Pancreas (tissue), 10 donors: ENCODE measurements around the gene STK11. TPM values are rescaled to one million over a fixed set of nuclear protein-coding genes. Genes with fewer than 3 reads are reported as not detected.

ENCODE experiments used
- ATAC-seq, 4 donors: fragments of 200-7000 bp; cut with Tn5 transposase; one replicate each; pipeline versions ENCODE4 v1.8.0 to v1.9.1; 2020; ENCODE audit warnings: mild to moderate bottlenecking in 4 of 4, moderate library complexity in 4 of 4
- DNase-seq, 6 donors: peaks; one replicate each; pipeline ENCODE4 v3.0.0-alpha.2; 2020
- FAIRE-seq: peaks from 2 replicates; lab custom pipeline; 2012; peaks lifted over from hg19 to GRCh38; lab: Jason Lieb, UNC
- H3K27ac ChIP-seq, 4 donors: fragments of 200-600 bp; sonication (generic); 1 replicate in 3 of 4; 2 replicates in 1 of 4; pipeline versions ENCODE4 v1.5.0 to v1.8.0; 2020
- H3K27me3 ChIP-seq, 4 donors: fragments of 200-600 bp; one replicate each; pipeline ENCODE4 v1.8.0; 2021
- H3K36me3 ChIP-seq, 3 donors: fragments of 200-600 bp; sonication (generic) in 1 of 3; one replicate each; pipeline versions ENCODE4 v1.5.0 to v1.8.0; 2020 to 2021
- H3K4me1 ChIP-seq, 3 donors: fragments of 200-600 bp; one replicate each; pipeline ENCODE4 v1.8.0; 2021
- H3K4me3 ChIP-seq, 4 donors: fragments of 200-600 bp; sonication (generic) in 2 of 4; one replicate each; pipeline versions ENCODE4 v1.5.0 to v1.8.0; 2020 to 2021
- H3K9me3 ChIP-seq, 4 donors: fragments of 200-600 bp; one replicate each; pipeline ENCODE4 v1.8.0; 2021
- WGBS, 2 donors: extraction: QIAGEN DNeasy Blood & Tissue Kit; methylation state at CpG; one replicate each; pipeline ENCODE4 v1.1.7; 2013; 5-methylcytosine and 5-hydroxymethylcytosine counted together
- intact Hi-C, 3 donors: fragments of 100-400 bp; cut with DNase I; formaldehyde crosslinking; loops; one replicate each; pipeline versions ENCODE4 v1.11.1 to v1.14.2; 2022
- polyA plus RNA-seq, 2 donors: library from polyadenylated mRNA; stranded (reverse); fragments of 200-250 nt; gene quantifications; one replicate each; pipeline ENCODE4 v1.2.3, GENCODE V29; 2013
- total RNA-seq, 6 donors: library from RNA; stranded (reverse); fragmentation: NEBNext Ultra II Directional in 4 of 6; extraction: Animal tissue kit (Norgen Biotek cat#: 25700) in 4 of 6; gene quantifications; one replicate each; pipeline versions ENCODE4 v1.2.1 to v1.2.4, GENCODE V29; 2021 to 2023
- TF ChIP-seq, protein P1 (sequence below), 4 donors: fragments of 200-600 bp; sonication (generic) in 3 of 4; IDR thresholded peaks; one replicate each; pipeline versions ENCODE4 v1.5.0 to v1.8.0; 2021; ENCODE audit warnings: antibody characterized with exemption in 4 of 4
- donor health status: healthy with polysubstance abuse.
- donor health status: DM: no; HTN: no; CAD: no; lungs with moderate emphysema.
- donor health status: DM: no; HTN: no; CAD: no.
- donor health status: control.
- donor health status: control.
- donor health status: Bipolar disorder and iron deficiency.
- donor health status: DM: yes; HTN: yes; CAD: no.
- donor health status: DM: no; HTN: no; CAD: no.
- donor health status: DM: no; HTN: no; CAD: no.
- donor health status: DM: yes; HTN: yes; CAD: no.

STK11 gene
- total and polyA plus RNA-seq, 8 donors, result 20.1 to 62.2 (median 24.8) TPM

DNA sequence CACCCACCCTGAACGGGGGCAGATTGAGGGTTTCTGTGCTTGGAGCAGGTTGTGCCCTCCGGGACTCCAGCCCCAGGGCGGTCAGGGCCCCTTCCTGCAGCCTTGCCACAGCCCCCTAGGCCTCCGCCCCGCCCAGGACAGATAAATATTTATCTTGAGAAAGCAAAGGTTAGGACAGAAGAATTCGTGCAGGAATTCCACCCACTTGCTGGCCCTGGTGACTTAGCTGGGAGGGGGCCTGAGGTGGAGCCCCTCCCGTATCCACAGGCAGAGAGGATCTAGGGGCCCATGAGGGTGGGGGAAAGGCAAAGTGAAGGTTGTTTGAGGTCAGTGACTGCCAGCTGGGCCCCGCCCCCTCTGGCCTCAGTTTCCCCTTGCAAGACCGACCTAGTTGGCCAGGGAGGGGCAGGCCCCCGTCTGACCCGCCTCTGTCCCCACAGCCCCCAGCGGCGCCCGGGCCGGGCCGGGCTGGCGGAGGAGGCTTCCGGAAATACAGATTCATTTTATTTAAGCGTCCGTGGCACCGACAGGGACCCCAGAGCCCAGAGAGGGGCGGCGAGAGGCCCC is 48.0 kb downstream of the STK11 start:
- DNase-seq (peak in 1 of 6 donors; percentile 77), FAIRE-seq (no peak)
- 49 to 52% methylated on average over 23 of the region's 23 CpGs for WGBS, 2 donors

DNA sequence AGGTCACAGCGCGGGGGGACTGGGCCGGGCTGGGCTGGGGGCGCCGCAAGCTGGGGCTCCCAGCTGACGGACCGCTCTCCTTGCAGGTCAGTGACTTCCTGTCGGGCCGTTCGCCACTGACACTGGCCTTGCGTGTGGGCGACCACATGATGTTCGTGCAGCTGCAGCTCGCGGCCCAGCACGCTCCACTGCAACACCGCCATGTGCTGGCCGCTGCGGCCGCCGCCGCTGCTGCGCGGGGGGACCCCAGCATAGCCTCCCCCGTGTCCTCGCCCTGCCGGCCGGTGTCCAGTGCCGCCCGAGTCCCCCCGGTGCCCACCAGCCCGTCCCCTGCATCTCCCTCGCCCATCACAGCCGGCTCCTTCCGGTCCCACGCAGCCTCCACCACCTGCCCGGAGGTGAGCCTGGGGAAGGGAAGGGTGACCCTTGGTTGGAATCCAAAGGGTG is 48.5 kb downstream of the STK11 start:
- H3K4me1 ChIP-seq, result peaks cover 9 to 48% (median 19%) of the 10 kb centered on the region in 3 donors
- DNase-seq (peak in 2 of 6 donors; percentile 48 to 65), ATAC-seq (no peak), FAIRE-seq (no peak)
- H3K36me3 ChIP-seq, result peaks cover 8 to 40% (median 34%) of the 10 kb centered on the region in 3 donors
- no peaks in the 10 kb centered on the region for H3K27me3 ChIP-seq
- intact Hi-C loops, result no loop called here
- peak overlapping the region; percentile 97 to 99 (median 98) for H3K27ac ChIP-seq
- H3K9me3 ChIP-seq, result no peaks in the 10 kb centered on the region
- peak overlapping the region in 2 of 4 donors; percentile 89 to 96 for H3K4me3 ChIP-seq
- TF ChIP-seq, protein P1, sequence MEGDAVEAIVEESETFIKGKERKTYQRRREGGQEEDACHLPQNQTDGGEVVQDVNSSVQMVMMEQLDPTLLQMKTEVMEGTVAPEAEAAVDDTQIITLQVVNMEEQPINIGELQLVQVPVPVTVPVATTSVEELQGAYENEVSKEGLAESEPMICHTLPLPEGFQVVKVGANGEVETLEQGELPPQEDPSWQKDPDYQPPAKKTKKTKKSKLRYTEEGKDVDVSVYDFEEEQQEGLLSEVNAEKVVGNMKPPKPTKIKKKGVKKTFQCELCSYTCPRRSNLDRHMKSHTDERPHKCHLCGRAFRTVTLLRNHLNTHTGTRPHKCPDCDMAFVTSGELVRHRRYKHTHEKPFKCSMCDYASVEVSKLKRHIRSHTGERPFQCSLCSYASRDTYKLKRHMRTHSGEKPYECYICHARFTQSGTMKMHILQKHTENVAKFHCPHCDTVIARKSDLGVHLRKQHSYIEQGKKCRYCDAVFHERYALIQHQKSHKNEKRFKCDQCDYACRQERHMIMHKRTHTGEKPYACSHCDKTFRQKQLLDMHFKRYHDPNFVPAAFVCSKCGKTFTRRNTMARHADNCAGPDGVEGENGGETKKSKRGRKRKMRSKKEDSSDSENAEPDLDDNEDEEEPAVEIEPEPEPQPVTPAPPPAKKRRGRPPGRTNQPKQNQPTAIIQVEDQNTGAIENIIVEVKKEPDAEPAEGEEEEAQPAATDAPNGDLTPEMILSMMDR (IDR thresholded peaks at IDR 0.05), result no peak
- WGBS, 2 donors, result 81 to 85% methylated on average over 34 to 37 of the region's 37 CpGs

More for the DNA sequence above, 48.0 kb downstream of the STK11 start:
- Histone ChIP-seq H3K9me3 (no peaks in the 10 kb centered on the region), H3K36me3 (peaks cover 8 to 40% (median 34%) of the 10 kb centered on the region in 3 donors), H3K27me3 (no peaks in the 10 kb centered on the region), H3K4me1 (peaks cover 9 to 43% (median 19%) of the 10 kb centered on the region in 3 donors), H3K27ac (peak overlapping the region; percentile 97 to 99 (median 98)), H3K4me3 (peak overlapping the region in 3 of 4 donors; percentile 1 to 96 (median 89))
- TF ChIP-seq, protein P1 (IDR thresholded peaks at IDR 0.05), result no peak
- peak in 2 of 4 donors; percentile 0 for ATAC-seq
- intact Hi-C loops, result no loop called here

DNA sequence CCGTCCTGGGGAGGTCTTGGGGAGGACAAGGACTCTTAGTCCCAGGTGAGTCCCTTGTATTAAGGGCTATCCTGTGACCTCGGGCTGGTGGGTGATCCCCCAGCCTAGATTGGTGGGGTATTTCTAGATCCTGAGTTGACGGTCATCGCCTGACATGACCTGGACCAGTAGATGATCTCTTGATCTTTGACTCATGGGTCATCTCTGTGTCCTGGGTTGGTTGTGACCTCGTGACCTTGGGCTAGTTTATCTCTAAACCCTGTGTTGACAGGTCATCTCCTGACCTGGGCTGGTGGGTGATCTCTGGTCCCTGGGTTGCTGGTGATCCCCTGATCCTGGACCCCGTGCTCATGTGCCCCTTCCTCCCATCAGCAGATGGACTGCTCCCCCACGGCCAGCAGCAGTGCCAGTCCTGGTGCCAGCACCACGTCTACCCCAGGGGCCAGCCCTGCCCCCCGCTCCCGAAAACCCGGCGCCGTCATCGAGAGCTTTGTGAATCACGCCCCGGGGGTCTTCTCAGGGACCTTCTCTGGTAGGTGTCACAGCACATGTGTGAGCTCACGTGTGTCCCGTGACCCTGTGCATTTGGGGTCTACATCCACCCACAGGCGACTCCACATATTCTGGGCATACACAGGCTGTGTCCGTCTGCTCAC is 49.1 kb downstream of the STK11 start:
- H3K27ac ChIP-seq, result peak overlapping the region; percentile 97 to 99 (median 98)
- H3K27me3 ChIP-seq, result no peaks in the 10 kb centered on the region
- WGBS, 2 donors, result 80 to 84% methylated on average over 20 of the region's 20 CpGs
- FAIRE-seq (no peak), DNase-seq (peak in 2 of 6 donors; percentile 38 to 43), ATAC-seq (no peak)
- TF ChIP-seq, protein P1 (IDR thresholded peaks at IDR 0.05), result no peak
- no peaks in the 10 kb centered on the region for H3K9me3 ChIP-seq
- H3K36me3 ChIP-seq, result peaks cover 8 to 40% (median 34%) of the 10 kb centered on the region in 3 donors
- no peak overlapping the region for H3K4me3 ChIP-seq
- intact Hi-C loops, result no loop called here
- H3K4me1 ChIP-seq, result peaks cover 9 to 53% (median 19%) of the 10 kb centered on the region in 3 donors

DNA sequence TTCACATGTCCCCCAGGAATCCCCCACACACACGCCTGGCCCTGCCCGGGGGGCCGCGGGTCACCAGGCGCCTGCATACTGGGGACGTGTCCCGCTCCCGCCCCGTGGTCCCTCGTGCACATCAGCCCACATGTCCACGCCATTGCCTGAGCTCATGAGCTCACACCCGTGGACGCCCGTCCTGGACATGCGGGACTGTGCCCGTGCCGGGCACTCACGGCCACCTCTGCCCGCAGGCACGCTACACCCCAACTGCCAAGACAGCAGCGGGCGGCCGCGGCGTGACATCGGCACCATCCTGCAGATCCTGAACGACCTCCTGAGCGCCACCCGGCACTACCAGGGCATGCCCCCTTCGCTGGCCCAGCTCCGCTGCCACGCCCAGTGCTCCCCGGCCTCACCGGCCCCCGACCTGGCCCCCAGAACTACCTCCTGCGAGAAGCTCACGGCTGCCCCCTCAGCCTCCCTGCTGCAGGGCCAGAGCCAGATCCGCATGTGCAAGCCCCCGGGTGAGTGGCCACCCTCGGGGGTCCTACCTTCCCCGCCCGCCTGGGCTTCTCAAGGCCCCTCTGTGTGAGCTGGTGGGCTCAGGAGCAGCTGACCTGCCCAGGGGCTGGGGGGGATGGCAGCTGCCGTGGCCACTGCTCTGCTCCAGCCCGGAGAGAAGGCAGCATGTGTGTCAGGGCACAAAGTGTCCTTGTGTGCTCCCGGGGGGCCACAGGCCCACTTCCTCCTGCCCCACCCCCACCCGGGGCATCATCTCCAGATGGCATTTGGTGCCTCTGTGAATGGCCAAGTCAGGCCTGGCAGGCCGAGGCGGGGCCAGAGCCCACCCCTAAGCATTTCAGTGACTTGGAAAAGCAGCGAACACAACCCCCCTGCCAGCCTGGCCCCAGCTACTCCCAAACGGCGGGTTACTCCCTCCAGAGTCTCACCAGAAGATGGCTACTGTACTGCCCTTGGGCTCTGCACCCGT is 49.9 kb downstream of the STK11 start:
- H3K27ac ChIP-seq, result peak overlapping the region; percentile 97 to 99 (median 98)
- no peak for ATAC-seq
- peak in 2 of 6 donors; percentile 37 to 46 for DNase-seq
- WGBS, 2 donors, result 83 to 85% methylated on average over 45 to 52 of the region's 52 CpGs
- intact Hi-C loops, result no loop called here
- H3K9me3 ChIP-seq, result no peaks in the 10 kb centered on the region
- TF ChIP-seq, protein P1 (IDR thresholded peaks at IDR 0.05), result no peak
- peaks cover 9 to 62% (median 27%) of the 10 kb centered on the region in 3 donors for H3K4me1 ChIP-seq
- H3K27me3 ChIP-seq, result no peaks in the 10 kb centered on the region
- H3K4me3 ChIP-seq, result no peak overlapping the region
- H3K36me3 ChIP-seq, result peaks cover 8 to 40% (median 34%) of the 10 kb centered on the region in 3 donors
- FAIRE-seq, result no peak
